GM21381 (cell line): ENCODE results near the gene ABHD10.
A peak's percentile ranks its signal among the peaks of the same experiment; 100 is the strongest.

Experiments
- ATAC-seq: cut with Tn5 transposase; IDR thresholded peaks from one replicate; pipeline ENCODE4 v1.9.1; 2021; ENCODE audit warnings: mild to moderate bottlenecking, moderate library complexity; ENCODE audit not compliant: unreplicated experiment

The ABHD10 gene

GRCh38 chr3:111978583-111979433 is at the start of gene ABHD10:
Gene ABHD10 (plus strand): TSS chr3:111979026. CDS start chr3:111979062, 36 bp downstream.
- ATAC-seq, result peak; percentile 93

DNA sequence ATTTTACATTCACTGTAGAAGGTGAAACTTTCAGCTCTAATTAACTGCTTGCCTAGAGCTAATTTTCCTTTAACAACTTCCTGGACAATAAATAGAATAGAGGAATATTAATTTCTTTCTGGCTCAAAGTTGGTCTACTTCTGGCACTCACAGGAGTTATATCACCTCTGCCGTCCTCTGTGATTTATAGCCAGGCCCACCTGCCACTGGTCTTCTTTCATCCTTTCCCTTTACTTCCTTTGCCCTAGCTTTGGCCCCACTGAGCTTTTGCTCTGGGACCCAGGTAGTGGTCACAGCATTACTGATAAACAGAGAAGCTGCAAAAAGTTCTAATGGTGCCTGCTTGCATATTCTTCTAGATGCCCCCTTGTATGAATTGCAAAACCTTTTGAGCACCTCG is 49.3 kb upstream of the ABHD10 start:
- ATAC-seq, result no peak

DNA sequence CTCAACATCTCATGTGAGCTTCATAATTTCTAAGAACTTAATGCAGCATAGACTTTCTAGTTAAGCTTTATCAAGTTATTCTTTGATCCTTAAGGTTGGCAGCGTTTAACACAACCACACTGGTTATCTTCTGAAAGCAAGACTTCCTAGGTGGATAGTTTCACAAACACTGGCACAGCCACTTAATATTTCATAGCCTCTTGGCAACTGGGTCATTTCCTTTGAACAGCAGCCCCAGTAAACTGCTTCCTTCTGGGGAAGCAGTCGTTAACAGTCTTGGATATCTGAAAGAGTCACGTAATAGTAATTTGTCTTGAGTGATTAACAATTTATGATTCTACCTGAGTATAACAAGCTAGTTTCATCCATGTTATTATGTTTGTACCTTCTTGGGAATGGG is 45.9 kb upstream of the ABHD10 start:
- no peak for ATAC-seq

DNA sequence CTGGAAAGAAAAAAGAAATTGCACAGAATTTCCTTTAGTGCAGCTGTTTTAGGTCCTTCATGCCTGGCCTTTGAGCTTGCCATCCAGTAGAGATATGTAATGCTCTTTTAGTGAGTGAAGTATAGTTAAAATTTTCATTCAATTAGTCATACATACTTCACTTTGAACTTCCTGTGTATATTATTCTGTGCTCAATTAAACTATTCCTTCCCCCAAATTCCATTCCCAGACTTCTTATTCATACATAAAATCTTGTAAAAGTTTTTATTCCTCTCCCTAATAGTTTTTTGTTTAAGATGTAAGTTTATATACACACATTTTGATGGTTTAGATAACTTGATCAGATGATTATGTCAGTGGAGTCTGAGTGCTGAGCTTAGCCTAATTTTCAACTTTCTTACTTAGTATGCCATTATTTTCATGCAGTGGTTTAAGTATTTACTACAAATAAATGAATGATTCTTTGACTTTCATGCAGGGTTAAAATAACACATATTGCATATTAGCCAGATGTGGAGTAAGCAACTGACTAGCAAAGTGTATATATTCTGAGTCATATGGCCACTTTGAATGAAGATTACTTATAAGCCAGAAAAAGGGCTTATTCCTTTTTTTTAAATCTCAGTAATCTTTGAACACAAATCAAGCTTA is 42.5 kb upstream of the ABHD10 start:
- ATAC-seq, result no peak

GRCh38 chr3:111936967-111937366 is 41.9 kb upstream of the ABHD10 start:
- ATAC-seq, result no peak

GRCh38 chr3:111937871-111938270 is 41.0 kb upstream of the ABHD10 start:
- ATAC-seq, result no peak

DNA sequence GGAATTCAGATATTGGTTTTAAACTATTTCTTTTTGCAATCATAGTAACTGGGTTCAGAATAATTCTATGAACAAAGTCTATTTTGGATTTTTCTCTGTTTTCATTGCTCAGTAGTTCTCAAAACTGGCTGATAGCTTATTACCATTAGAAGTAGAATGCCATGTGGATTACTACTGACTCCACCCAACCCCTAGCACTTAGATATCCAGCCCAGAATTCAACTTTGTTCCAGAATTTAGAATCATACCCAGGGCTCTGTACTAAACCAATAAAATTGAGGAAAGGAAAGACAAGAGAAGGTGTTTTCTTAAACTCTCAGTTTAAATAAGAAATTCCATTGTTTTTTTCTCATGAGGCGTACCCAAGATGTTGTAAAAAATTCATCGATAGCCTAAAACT is 39.0 kb upstream of the ABHD10 start:
- ATAC-seq, result no peak

DNA sequence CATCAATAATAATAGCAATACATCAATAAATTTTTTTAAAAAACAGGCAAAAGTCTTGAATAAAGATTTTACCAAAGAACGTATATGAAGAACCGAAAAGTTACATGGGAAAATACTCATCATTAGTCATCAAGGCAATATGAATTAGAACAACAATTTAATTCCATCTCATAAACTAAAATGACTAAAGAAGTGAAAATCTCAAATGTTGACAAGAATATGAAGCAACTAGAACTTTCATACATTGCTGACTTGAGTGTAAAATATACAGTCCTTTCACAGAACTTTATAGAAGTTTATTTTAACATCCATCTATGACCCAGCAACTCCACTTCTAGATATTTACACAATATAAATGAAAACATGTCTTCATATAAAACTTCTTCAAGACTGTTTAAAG is 35.3 kb upstream of the ABHD10 start:
- no peak for ATAC-seq

DNA sequence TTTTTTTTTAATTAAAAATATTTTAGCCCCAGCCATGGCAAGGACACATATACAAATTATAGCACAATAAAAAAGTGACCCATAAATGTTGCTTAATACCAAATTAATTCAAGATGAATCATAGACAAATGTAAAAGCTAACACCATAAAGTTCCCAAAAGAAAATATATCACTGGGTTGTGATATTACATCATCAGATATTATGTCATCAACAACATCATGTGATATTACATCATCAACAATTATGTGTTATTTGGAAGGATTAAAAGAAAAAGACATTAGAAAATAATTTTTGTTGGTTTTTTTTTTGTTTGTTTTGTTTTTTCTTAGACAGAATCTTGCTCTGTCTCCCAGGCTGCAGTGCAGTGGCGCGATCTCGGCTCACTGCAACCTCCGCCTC is 34.5 kb upstream of the ABHD10 start:
- no peak for ATAC-seq

DNA sequence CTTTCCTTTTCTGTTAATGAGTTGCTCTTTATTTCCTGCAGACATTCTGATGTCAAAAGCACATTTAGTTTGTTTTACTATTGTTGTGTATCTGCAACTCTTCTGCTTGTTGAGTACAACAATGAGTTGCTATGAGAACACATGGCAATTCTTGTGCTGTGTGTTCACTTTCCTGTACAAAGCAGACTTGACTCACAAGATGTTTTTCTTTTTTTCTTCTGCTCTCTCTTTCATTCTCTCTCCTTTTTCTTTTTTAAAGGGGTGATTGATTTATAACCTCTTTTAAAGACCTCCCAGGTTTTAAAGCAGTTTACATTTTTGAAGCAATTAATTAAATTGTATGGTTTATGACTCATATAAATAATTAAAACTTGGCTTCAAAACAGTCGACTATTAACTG is 31.6 kb upstream of the ABHD10 start:
- ATAC-seq, result no peak

- ATAC-seq, result no peak
These were observed 30.0 kb upstream of the ABHD10 start for GRCh38 chr3:111948786-111949185.

DNA sequence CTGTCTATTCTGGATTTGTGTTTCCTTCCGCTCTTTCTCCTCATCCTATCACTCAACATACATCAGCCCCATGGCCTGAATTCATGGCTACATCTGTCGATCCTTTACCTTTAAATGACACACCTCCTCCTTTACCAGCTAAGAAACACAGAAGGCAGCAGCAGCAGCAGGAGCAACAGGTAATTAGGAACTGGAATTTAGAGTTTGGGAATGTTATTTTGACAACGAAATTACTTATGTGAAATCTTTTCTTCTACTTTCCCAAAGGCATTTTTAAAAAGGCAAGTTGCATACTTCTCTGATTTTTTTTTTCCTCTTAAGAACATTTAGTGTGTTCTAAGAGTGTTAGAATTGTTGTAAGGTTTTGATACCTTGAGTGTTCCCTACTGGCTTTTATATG is 29.1 kb upstream of the ABHD10 start:
- no peak for ATAC-seq

DNA sequence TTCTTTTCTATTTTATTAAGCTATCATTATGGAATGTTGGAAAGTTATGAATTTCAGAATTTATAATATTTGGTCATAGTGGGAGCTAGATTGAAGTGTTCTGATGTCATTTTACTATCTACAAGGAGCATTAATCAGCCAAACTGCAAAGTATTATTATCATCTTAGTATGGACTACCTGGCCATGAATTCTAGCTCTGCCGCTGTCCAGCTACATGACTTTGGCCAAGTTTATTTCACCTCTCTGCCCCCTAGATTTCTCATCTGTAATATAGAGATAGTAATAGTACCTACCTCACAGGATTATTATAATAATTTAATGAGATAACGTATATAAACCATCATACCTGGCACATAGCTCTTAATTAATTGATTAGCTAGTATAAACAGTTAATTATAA is 27.8 kb upstream of the ABHD10 start:
- no peak for ATAC-seq

GRCh38 chr3:111952086-111952485 is 26.7 kb upstream of the ABHD10 start:
- no peak for ATAC-seq

DNA sequence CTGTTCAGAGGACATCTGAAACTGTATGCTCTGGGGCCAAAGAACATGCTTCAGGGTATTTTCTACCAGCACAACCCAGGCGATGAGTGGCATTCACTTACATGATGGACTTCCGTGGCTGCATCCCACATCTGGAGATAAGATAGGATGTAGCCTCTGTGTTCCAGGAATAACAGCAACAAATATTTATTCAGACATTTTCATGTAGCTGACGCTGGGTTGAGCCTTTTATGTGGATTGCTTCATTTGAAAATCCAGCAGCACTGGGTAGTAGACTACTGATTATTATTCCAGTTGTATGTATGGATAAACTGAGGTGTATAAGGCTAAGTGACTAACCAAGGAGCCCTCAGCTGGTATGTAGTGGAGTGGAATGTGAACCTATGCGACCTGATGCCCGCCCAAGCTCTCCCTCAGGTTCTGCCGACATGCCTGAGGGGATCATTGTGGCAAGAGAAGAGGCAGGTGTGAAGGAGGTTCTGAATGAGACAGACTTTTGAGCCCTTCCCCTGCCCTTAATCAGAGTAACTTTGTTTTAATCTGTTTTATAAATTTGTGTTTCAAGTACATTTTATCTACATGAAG is 25.9 kb upstream of the ABHD10 start:
- ATAC-seq, result no peak

DNA sequence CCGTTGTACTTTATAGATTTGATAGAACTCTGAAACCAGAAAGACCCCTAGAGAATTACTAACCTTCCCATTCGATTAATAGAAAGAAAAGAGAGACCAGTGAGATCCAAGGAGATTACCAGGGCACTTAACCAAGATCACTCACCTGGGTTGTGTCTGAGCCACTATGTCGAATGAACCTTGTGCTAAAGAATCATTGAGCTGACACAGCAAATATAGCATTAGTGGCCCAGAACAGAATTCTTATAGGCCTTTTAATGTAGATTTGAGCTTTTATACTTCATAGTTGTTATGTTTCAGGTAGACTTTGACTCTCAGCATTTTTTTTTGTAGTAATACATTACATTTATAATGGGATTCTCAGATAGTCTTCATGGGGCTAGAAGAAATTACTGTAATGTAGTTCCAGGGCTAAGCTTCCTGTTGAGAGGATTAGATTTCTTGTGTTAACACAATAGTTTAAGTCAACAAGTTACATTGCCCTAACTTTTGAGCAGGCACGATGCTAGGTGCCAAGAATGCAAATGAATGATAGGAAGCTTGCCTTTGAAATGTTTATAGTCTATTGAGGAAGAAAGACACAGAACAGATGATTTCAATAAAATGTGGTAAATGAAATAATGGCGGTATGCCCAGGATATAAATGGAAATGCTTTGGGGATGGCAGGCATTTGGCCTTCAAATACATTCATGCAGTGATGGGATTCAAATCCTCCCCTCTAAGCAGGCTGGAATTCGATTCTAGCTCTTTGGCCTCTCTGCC is 24.4 kb upstream of the ABHD10 start:
- no peak for ATAC-seq

DNA sequence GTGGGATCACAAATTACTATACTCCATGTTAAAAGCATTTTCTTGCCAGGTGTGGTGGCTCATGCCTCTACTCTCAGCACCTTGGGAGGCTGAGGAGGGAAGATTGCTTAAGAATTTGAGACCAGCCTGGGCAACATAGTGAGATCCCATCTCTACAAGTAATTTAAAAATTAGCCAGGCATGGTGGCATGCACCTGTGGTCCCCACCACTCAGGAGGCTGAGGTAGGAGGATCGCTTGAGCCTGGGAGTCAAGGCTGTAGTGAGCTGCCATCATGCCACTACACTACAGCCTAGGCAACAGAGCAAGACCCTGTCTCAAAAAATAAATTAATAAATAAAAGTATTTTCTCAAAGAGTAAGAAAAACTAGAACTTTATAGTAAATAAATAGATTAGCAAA is 22.9 kb upstream of the ABHD10 start:
- no peak for ATAC-seq

- no peak for ATAC-seq
These were observed 22.4 kb upstream of the ABHD10 start for GRCh38 chr3:111956449-111956848.

DNA sequence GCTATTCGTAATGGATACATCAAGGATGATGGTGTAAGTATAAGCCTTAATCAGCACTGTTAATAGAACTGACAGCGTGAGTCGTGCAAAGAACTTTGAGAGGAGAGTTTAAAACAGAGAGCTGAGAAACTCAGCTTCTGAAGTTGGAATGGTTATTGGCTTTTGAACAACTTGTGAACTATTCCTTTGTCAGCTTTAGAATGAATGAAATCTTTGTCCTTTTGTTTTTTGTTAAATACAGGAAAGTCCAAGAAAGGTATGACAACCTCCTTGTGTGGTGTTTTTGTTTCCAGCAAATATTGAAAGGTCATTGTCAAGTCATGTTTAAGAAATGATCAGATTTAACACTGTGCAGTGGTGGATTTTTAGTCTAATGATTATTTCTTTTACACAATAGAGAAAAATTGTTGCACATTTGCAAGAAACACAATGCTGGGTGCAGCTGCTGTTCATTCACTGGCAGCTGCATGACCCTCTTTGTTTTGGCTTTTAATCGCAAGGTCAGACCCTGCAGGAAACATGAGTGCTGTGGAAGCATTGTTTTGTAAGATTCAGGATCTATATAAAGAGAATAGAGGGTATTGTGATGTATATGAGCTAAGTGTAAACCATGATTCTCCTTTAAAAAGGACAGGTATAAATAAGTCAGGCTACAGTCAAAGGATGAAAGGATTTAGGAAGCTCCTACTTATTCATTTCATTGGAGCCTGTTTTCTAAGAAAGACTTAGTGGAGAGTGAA is 21.7 kb upstream of the ABHD10 start:
- ATAC-seq, result no peak

DNA sequence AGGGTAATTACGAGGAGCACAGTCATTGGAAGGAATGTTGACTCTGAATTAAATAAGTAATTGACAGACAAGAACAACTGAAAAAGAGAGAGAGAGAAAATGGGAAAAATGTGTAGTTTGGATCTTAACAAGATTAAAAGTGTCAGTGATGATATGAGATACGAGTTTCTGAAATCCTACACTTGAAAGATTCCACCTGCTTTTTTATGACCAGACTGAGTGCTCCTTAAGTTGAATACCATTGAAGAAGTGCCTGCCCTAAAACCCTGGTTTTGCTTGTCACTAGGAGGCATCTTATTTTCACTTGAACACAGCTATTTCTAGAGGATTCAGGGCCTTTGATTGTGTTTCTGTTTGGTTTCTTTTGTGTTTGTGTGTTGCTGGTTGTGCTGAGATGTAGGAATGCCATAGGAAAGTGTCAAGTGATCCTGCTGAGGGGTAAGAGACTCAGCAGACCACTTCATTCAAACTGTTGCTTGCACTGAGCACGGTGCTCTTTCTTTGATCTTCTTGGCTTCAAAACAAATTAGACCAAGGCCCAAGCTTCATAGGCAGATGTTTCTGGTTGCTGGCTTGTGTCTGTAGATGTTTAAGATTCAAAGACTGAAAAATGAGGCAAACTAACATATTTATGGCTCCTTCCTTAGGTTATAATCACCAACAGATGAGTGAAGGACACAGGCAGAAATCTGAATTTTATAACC is 17.2 kb upstream of the ABHD10 start:
- ATAC-seq, result no peak
